ENCODE data around the gene WBP11.

GRCh38 chr12:14774906-14775635 is 28.2 kb downstream of the WBP11 start:
- TF ChIP-seq CTCF (IDR thresholded peaks at IDR 0.05 in 2 of 3, conservative IDR thresholded peaks at IDR 0.05 in 1 of 3; ENCODE audit: borderline replicate concordance in 1 of 3, insufficient read depth in 1 of 3, low read depth in 2 of 3, low read length in 2 of 3) (no peak), RAD21 (IDR thresholded peaks at IDR 0.05; ENCODE audit: low read depth) (no peak), EZH2 (IDR thresholded peaks at IDR 0.05) (no peak), JUND (IDR thresholded peaks at IDR 0.05) (no peak), CEBPB (IDR thresholded peaks at IDR 0.05; ENCODE audit: low read depth) (peak; percentile 50; the same call in 1 of the 2 replicates), YY1 (IDR thresholded peaks at IDR 0.05; ENCODE audit: extremely low read depth, insufficient replicate concordance, low read depth, low read length) (peak; percentile 21), SIN3A (IDR thresholded peaks at IDR 0.05; ENCODE audit: low read depth) (no peak), ZFX (IDR thresholded peaks at IDR 0.05) (no peak), MAX (IDR thresholded peaks at IDR 0.05) (no peak), POLR2A (IDR thresholded peaks at IDR 0.05; ENCODE audit: borderline replicate concordance, extremely low read depth, insufficient read depth, insufficient read length) (no peak), REST (IDR thresholded peaks at IDR 0.05; ENCODE audit: low read depth) (no peak), ZNF274 (IDR thresholded peaks at IDR 0.05; ENCODE audit: low read depth, low read length) (no peak), ZBTB33 (IDR thresholded peaks at IDR 0.05; ENCODE audit: extremely low read depth, insufficient replicate concordance, low read length) (no peak), FOSL1 (IDR thresholded peaks at IDR 0.05; ENCODE audit: low read depth) (no peak)
